ACC112 (cell line): ENCODE measurements around the gene CGAS.
A peak's percentile ranks its signal among the peaks of the same experiment; 100 is the strongest.

Source experiments
- H2AFZ ChIP-seq: fragments of 200-600 bp; sonication (generic); one replicate; pipeline ENCODE4 v1.6.0; 2017; ENCODE audit warnings: antibody characterized with exemption, low read length; ENCODE audit not compliant: unreplicated experiment
- H3K27ac ChIP-seq: fragments of 200-600 bp; sonication (generic); 2 replicates; pipeline ENCODE4 v1.5.1; 2014; ENCODE audit warnings: low read depth, mild to moderate bottlenecking, antibody characterized with exemption, low read length, moderate library complexity
- H3K27me3 ChIP-seq: fragments of 200-600 bp; sonication (generic); 2 replicates; pipeline ENCODE4 v1.6.1; 2014; ENCODE audit warnings: mild to moderate bottlenecking, antibody characterized with exemption, low read length, moderate library complexity, mixed read lengths; ENCODE audit not compliant: insufficient read depth
- H3K36me3 ChIP-seq: fragments of 200-600 bp; sonication (generic); 2 replicates; pipeline ENCODE4 v1.6.1; 2016; ENCODE audit warnings: mild to moderate bottlenecking, antibody characterized with exemption, low read length, moderate library complexity, mixed read lengths; ENCODE audit not compliant: insufficient read depth
- H3K4me1 ChIP-seq: fragments of 200-600 bp; sonication (generic); one replicate; pipeline ENCODE4 v1.6.1; 2016; ENCODE audit warnings: low read length, mixed read lengths; ENCODE audit not compliant: insufficient read depth, unreplicated experiment, control insufficient read depth
- H3K4me3 ChIP-seq: fragments of 200-600 bp; sonication (generic); 2 replicates; pipeline ENCODE4 v1.5.1; 2014; ENCODE audit warnings: mild to moderate bottlenecking, low read depth, low read length
- H3K79me2 ChIP-seq: fragments of 200-600 bp; sonication (generic); one replicate; pipeline ENCODE4 v1.6.0; 2016; ENCODE audit warnings: low read length; ENCODE audit not compliant: control insufficient read depth, unreplicated experiment, insufficient read depth

Gene CGAS

DNA sequence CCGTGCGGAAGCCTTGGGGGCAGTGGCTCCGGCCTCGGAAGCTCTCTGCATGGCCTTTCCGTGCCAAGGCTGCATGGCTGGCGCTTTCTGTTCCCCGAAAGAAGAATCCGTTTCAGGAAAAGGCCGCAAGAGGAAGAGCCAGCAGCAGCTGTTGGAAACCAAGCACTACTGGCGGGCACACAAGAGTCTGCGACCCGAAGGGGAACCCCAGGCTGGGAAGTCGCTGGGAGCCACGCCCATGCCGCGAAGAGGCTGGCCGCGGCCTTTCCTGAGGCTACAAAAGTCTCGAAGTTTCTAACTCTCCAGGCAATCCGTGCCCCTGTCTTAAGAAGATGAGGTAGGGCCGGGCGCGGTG, at the start of gene CGAS:
TSS of gene CGAS (minus strand) at position 191 of the 355 bp plus-strand sequence. CDS start at position 75, 116 bp downstream.
- Histone ChIP-seq H3K4me1 (peaks cover 5% of the 10 kb centered on the region), H3K36me3 (no peaks in the 10 kb centered on the region), H3K27ac (peak within 1 kb of the TSS; percentile 86), H3K4me3 (peak within 1 kb of the TSS; percentile 95), H3K79me2 (peaks cover 51% of the 10 kb centered on the region), H3K27me3 (no peaks in the 10 kb centered on the region), H2AFZ (peak within 1 kb of the TSS; percentile 91)

DNA sequence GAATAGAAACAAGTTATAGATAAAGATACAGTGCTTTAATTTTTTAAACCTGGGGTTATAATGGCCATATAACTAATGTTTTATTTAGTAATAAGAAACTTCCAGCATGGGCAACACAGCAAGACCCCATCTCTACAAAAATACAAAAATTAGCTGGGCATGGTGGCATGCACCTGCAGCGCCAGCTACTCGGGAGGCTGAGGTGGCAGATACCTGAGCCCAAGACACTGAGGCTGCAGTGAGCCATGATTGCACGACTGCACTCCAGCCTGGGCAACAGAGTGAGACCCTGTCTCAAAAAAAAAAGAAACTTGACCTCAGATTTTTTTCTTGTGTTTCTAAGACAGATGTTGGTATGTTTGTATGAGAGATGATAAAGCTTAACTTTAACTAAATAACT, 45.8 kb upstream of the CGAS start:
- Histone ChIP-seq H3K79me2 (no peaks in the 10 kb centered on the region), H3K36me3 (peaks cover 29% of the 10 kb centered on the region), H3K27me3 (no peaks in the 10 kb centered on the region), H3K4me1 (no peaks in the 10 kb centered on the region), H2AFZ (no peak overlapping the region), H3K4me3 (no peak overlapping the region), H3K27ac (no peak overlapping the region)

DNA sequence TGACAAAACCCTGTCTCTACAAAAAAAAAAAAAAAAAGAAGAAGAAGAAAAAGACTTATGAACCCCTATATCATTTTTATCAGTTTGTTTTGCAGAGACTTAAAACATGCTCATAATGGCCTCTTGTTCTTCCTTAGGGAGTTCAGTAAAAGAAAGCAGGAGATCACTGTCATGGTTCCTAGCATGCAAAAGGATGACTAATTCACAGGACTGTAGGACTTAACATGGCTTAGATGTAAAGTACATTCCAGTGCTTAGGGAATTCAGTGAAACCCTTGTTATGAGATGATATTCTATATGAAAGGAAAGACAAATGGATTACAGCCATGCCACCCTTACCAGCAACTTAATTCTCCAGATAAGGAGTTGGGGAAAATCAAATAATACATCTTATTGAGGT, 39.3 kb upstream of the CGAS start:
- H3K4me1 ChIP-seq: no peaks in the 10 kb centered on the region
- peaks cover 34% of the 10 kb centered on the region for H3K36me3 ChIP-seq
- no peak overlapping the region for H3K27ac ChIP-seq
- no peak overlapping the region for H3K4me3 ChIP-seq
- no peaks in the 10 kb centered on the region for H3K27me3 ChIP-seq
- no peaks in the 10 kb centered on the region for H3K79me2 ChIP-seq
- H2AFZ ChIP-seq: no peak overlapping the region

DNA sequence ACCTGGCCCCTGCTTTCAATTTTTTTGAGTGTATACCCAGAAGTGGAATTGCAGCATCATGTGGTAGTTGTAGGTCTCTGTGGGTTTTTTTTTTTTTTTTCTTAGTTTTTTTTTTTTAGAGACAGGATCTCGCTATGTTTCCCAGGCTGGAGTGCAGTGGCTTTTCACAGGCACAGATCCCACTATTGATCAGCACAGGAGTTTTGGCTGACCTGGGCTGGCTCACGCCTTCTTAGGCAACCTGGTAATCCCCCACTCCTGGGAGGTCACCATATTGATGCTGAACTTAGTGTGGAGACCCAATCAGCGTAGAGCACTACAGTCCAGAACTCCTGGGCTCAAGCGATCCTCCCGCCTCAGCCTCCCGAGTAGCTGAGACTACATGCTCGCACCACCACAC, 35.4 kb upstream of the CGAS start:
- peaks cover 31% of the 10 kb centered on the region for H3K36me3 ChIP-seq
- no peak overlapping the region for H3K4me3 ChIP-seq
- no peaks in the 10 kb centered on the region for H3K27me3 ChIP-seq
- no peak overlapping the region for H2AFZ ChIP-seq
- no peaks in the 10 kb centered on the region for H3K79me2 ChIP-seq
- no peaks in the 10 kb centered on the region for H3K4me1 ChIP-seq
- H3K27ac ChIP-seq: no peak overlapping the region

DNA sequence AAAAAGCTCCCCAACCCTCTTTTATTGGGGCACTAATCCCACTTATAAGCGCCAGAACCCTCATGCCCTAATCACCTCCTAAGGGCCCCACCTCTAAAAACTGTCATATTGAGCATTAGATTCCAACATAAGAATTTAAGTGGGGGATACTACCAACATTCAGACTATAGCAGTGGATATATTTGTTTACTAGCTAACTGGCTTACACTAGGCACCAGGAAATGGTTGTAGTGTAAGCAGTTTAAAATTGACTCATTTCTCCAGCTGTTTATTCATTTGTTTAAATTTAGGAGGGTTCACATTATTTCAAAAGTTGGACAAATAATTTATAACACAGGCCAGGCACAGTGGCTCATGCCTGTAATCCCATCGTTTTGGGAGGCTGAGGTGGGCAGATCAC, 32.3 kb upstream of the CGAS start:
- Histone ChIP-seq H3K27me3 (no peaks in the 10 kb centered on the region), H3K27ac (no peak overlapping the region), H3K36me3 (peaks cover 26% of the 10 kb centered on the region)

DNA sequence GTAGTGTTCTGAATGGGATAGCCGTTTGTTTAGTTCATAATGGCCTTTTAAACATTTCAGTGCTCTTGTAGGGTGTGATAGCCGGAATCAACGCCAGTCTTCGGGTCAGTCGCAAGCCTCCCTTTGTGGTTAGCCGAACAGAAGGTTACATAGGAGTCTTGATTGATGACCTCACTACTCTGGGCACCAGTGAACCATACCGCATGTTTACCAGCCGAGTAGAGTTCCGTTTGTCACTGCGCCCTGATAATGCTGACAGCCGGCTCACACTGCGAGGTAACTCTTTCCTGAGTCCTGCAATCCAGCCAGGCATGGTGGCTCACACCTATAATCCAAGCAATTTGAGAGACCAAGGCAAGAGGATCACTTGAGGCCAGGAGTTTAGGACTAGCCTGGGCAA, 29.9 kb upstream of the CGAS start:
- Histone ChIP-seq H3K27me3 (no peaks in the 10 kb centered on the region), H3K4me1 (no peaks in the 10 kb centered on the region), H2AFZ (no peak overlapping the region), H3K4me3 (no peak overlapping the region), H3K79me2 (no peaks in the 10 kb centered on the region), H3K27ac (no peak overlapping the region), H3K36me3 (peaks cover 12% of the 10 kb centered on the region)

More for the DNA sequence above, 32.3 kb upstream of the CGAS start:
- Histone ChIP-seq H3K4me1 (no peaks in the 10 kb centered on the region), H2AFZ (no peak overlapping the region), H3K4me3 (no peak overlapping the region), H3K79me2 (no peaks in the 10 kb centered on the region)

DNA sequence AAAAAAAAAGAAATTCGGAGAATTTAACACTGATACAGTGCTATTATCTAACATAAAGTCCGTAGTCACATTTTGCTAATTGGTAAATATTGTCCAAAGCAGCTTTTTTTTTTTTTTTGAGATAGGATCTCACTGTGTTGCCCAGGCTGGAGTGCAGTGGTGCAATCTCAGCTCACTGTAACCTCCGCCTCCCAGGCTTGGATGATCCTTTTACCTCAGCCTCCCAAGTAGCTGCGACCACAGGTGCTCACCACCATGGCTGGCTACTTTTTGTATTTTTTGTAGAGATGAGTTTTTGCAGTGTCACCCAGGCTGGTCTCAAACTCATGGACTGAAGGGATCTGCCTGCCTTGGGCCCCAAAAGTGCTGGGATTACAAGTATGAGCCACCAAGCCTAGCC, 25.3 kb upstream of the CGAS start:
- no peak overlapping the region for H3K4me3 ChIP-seq
- peaks cover 9% of the 10 kb centered on the region for H3K36me3 ChIP-seq

DNA sequence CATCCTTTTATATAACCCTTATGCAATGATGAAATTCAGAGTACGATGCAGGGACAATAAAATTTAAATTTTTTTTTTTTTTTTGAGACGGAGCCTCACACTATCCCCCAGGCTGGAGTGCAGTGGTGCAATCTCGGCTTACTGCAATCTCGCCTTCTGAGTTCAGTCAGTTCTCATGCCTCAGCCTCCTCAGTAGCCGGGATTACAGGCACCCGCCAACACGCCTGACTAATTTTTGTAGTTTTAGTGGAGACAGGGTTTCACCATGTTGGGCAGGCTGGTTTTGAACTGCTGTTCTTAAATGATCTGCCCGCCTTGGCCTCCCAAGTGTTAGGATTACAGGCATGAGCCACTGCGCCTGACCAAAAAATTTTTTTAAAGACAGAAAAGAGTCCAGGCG, 24.6 kb upstream of the CGAS start:
- Histone ChIP-seq H2AFZ (no peak overlapping the region), H3K79me2 (no peaks in the 10 kb centered on the region), H3K27ac (no peak overlapping the region), H3K4me3 (no peak overlapping the region), H3K4me1 (no peaks in the 10 kb centered on the region), H3K27me3 (no peaks in the 10 kb centered on the region), H3K36me3 (peaks cover 3% of the 10 kb centered on the region)

More for the DNA sequence above, 25.3 kb upstream of the CGAS start:
- Histone ChIP-seq H3K4me1 (no peaks in the 10 kb centered on the region), H3K27ac (no peak overlapping the region), H3K27me3 (no peaks in the 10 kb centered on the region), H2AFZ (no peak overlapping the region), H3K79me2 (no peaks in the 10 kb centered on the region)

DNA sequence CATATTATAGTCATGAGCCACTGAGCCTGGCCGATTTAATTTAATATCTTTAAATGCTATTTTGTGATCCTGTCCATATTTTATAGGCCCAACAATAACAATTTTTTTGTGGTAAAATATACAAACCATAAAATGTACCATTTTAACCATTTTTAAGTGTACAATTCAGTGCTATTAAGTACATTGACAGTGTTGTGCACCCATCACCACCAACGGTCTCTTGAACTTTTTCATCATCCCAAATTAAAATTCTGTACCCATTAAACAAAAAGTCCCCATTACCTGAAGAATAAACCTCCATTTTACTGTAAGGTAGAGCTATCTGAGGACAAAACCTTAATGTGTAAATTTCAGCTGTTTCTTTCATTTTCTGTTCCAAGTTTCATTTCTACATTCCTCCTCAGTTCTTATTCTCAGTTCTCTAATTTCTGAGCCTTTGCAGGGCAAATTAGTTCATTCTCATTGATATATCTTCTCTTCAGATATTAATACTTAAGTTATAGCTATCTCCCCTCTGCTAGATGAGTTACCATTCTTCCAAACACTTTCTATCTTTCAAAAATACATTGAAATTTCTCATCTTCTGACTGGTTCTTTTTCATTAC, 19.7 kb upstream of the CGAS start:
- no peak overlapping the region for H3K27ac ChIP-seq
- H3K79me2 ChIP-seq: no peaks in the 10 kb centered on the region
- no peaks in the 10 kb centered on the region for H3K27me3 ChIP-seq
- H3K4me3 ChIP-seq: no peak overlapping the region
- peaks cover 7% of the 10 kb centered on the region for H3K36me3 ChIP-seq
- no peaks in the 10 kb centered on the region for H3K4me1 ChIP-seq
- H2AFZ ChIP-seq: no peak overlapping the region

DNA sequence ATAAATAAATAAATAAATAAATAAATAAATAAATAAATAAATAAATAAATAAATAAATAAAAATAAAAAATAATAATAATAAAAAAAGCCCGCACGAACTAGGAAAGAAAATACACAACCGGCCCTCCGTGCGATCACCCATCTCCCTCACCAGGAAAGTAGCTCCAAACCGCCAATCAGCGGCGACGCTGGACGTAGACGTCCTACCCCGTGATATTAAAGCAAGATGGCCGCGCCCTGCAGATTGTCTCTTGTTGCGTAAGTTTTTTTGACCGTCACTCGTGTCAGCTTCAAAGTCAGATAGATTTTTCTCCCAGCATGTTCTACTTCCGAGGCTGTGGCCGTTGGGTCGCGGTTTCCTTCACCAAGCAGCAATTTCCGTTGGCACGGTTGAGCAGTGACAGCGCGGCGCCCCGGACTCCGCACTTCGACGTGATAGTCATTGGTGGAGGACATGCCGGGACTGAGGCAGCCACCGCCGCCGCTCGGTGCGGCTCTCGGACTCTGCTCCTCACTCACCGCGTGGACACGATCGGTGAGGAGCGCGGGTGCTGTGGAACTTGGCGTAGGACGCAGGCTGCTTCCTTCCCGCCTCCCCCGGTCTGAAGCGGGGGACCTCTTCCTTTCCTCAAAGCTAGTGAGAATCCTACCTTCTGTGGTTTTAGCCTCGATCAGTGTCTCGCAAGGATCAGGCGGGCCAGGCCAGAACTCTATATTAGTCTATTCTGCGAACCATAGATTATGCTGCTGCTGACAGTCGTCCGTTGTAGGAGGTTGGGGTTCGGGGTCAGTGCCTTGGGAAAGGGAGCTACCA, 9.6 kb upstream of the CGAS start, which contains the start of gene MTO1:
TSS of gene MTO1 (plus strand) at position 201 of the 814 bp plus-strand sequence. CDS start at position 319, 118 bp downstream.
- Histone ChIP-seq H3K79me2 (peaks cover 33% of the 10 kb centered on the region), H3K4me1 (peaks cover 7% of the 10 kb centered on the region), H3K27ac (peak within 1 kb of the TSS; percentile 93), H3K27me3 (no peaks in the 10 kb centered on the region), H3K4me3 (peak within 1 kb of the TSS; percentile 95), H3K36me3 (0 out of 2 replicates have a peak, but pooled peaks cover 2% of the 10 kb centered on the region), H2AFZ (peak within 1 kb of the TSS; percentile 88)

DNA sequence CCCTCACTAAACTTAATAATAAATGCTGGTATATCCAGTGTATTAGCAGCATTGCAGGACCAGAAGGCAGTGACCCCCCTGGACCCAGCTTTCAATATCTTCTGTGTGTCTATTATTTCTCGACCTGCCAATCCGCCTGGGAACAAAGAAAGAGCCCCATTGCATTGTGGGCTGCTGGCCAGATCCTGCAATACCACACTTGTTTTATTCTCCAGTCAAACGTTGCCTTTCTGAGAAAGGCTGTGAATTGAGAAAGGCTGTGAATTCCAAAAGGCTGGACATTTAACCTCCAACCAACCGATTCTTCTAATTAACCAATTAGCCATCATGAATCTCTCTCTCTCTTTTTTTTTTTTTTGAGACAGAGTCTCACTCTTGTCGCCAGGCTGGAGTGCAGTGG, 8.0 kb upstream of the CGAS start:
- peaks cover 12% of the 10 kb centered on the region for H3K4me1 ChIP-seq

More for the DNA sequence above, 8.0 kb upstream of the CGAS start:
- H3K36me3 ChIP-seq: 0 out of 2 replicates have a peak, but pooled peaks cover 2% of the 10 kb centered on the region
- no peak overlapping the region for H3K4me3 ChIP-seq
- H2AFZ ChIP-seq: no peak overlapping the region
- H3K27me3 ChIP-seq: no peaks in the 10 kb centered on the region
- H3K27ac ChIP-seq: no peak overlapping the region
- H3K79me2 ChIP-seq: peaks cover 28% of the 10 kb centered on the region
